Ovary (tissue), 3 donors: Measurements from ENCODE around the gene TP53TG5.

ENCODE experiments used
- POLR2A ChIP-seq: fragments of 450-650 bp; IDR thresholded peaks from one replicate; pipeline ENCODE4 v1.6.1; 2017; ENCODE audit warnings: antibody characterized with exemption, mild to moderate bottlenecking, moderate library complexity
- TF ChIP-seq, protein P1 (sequence below), 3 donors: fragments of 450-650 bp in 2 of 3; fragments of 200-600 bp in 1 of 3; IDR thresholded peaks; one replicate each; pipeline versions ENCODE4 v1.5.1 to v1.8.0; 2016 to 2022; ENCODE audit warnings: antibody characterized with exemption in 3 of 3, mild to moderate bottlenecking in 1 of 3
- donor health status: DM: no; HTN: no; CAD: no.

GRCh38 chr20:45387274-45387673 is 9.1 kb upstream of the TP53TG5 start:
- TF ChIP-seq, protein P1, sequence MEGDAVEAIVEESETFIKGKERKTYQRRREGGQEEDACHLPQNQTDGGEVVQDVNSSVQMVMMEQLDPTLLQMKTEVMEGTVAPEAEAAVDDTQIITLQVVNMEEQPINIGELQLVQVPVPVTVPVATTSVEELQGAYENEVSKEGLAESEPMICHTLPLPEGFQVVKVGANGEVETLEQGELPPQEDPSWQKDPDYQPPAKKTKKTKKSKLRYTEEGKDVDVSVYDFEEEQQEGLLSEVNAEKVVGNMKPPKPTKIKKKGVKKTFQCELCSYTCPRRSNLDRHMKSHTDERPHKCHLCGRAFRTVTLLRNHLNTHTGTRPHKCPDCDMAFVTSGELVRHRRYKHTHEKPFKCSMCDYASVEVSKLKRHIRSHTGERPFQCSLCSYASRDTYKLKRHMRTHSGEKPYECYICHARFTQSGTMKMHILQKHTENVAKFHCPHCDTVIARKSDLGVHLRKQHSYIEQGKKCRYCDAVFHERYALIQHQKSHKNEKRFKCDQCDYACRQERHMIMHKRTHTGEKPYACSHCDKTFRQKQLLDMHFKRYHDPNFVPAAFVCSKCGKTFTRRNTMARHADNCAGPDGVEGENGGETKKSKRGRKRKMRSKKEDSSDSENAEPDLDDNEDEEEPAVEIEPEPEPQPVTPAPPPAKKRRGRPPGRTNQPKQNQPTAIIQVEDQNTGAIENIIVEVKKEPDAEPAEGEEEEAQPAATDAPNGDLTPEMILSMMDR (IDR thresholded peaks at IDR 0.05) = no peak
- no peak for TF ChIP-seq POLR2A
